GF-D8 (cell line): Measurements from ENCODE around the gene PROK1.

Experiments
- DNase-seq: peaks from one replicate; lab custom pipeline; 2025; lab: John Stamatoyannopoulos, UW

Gene PROK1

GRCh38 chr1:110488867-110489266 is 37.9 kb downstream of the PROK1 start:
- DNase-seq = no peak

DNA sequence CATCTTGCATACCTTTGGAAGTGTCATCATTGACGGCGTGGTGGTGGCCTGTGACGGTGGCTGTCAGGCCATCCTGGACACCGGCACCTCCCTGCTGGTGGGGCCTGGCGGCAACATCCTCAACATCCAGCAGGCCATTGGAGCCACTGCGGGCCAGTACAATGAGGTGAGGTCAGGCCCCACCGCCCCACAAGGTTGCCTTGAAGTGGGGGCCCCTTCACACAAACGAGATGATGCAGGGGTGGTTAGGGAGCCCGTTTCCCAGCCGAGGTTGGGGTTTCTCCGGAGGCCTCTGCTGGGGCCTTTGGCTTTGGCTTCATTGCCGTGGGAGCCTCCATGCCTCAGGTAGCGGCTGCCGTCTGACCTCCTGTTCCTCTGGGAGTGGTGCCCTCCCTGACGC is 38.5 kb downstream of the PROK1 start:
- no peak for DNase-seq

DNA sequence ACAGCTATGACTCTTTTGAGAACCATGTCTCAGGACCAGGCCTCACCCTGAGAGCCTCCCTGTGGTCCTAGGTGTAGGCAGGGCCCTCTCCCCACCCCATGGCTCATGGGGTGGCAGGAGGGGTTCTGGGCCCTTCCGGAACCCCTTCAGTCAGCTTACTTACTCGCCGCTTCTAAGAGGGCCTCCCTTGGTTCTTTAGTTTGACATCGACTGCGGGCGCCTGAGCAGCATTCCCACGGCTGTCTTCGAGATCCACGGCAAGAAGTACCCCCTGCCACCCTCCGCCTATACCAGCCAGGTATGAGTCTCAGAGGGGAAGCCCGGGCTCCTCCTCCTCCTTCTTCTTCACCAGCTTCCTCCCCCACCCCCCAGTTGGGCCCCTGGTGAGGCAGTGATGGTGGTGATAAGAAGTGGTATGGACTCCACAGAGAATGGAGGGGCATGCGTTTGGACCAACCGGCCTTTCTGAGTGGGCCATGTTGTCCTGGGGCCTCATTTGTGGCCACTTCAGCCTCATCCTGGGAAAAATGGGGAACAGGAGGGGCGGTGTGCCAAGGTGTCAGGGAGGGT is 39.1 kb downstream of the PROK1 start:
- no peak for DNase-seq

- DNase-seq = no peak
These were observed 40.0 kb downstream of the PROK1 start for GRCh38 chr1:110490791-110491451.

- DNase-seq = no peak
These were observed 41.6 kb downstream of the PROK1 start for GRCh38 chr1:110492573-110492972.

GRCh38 chr1:110493059-110493699 is 42.2 kb downstream of the PROK1 start:
- DNase-seq = no peak

- no peak for DNase-seq
These were observed 43.1 kb downstream of the PROK1 start for GRCh38 chr1:110494036-110494435.

DNA sequence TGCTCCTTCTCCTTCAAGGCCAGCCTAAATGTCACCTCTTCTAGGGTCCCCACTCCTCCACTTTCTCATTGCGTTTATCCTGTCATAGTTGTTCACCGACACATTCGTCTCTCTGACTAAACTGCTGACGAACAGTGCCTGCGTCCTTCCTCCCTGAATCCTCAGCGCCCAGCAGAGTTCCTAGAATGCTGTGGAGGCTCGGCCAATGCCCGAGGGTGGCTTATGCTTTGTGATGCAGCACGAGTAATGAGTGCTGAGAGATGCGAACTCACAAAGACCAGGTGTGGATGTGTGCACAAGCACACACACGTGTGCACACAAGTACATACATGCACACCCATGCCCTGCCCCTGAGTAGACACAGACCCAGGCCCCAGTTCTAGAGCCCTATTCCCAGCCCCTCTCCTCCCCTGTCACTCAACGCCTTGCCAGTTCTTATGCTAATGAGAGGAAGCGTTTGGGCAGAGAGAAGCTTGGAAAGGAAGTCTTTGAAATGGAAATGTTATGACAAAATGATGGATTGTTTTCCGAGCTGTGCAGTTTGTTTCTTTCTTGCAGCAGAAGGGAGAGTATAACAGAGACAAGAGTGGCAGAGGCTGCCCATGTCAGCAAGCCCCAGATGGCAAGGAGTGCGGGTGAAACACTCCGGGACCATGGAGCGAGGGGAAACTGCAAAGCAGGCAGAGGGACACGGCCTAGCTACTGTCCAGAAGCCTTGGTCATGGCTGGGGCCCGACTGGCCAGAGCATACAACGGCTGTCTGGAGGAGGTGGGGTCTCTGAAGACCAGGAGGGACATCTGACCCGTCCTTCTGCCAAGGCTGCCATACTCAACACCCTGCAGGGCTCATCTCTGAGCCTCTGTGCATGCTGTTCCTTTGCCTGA is 43.8 kb downstream of the PROK1 start:
- no peak for DNase-seq

DNA sequence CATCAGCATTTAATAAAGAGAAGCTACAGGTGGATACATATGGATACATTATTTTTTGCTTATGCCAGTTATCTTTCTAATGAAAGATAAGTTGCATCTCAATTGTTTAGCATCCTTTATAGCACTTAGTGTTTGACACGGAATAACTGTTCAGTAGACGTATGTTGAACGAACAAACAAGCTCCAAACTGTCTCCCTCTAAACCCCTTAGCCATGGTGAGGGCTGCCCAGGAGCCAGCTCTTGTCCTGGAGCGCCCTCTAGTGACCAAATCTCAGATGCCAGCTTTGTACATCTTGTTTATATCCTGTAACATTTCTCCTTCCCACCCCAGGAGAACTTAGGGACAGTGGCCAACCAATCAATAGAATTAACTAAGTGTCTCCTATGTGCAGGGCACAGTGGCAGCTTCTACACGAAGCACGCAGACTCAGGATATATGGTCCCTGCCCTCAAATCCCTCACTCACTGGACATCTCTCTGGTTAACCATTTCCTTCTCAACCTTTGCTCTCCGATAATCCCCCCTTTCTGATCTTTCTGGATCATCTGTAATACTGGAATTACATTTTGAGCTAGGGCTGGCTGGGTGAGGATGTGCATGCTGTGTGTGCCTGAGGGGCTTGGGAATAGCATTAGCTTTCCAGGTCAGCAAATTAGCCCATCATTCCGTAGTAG is 45.1 kb downstream of the PROK1 start:
- DNase-seq = peak; percentile 1

- no peak for DNase-seq
These were observed 47.3 kb downstream of the PROK1 start for GRCh38 chr1:110498270-110498669.

GRCh38 chr1:110501488-110502132 is 50.7 kb downstream of the PROK1 start:
- DNase-seq = no peak

DNA sequence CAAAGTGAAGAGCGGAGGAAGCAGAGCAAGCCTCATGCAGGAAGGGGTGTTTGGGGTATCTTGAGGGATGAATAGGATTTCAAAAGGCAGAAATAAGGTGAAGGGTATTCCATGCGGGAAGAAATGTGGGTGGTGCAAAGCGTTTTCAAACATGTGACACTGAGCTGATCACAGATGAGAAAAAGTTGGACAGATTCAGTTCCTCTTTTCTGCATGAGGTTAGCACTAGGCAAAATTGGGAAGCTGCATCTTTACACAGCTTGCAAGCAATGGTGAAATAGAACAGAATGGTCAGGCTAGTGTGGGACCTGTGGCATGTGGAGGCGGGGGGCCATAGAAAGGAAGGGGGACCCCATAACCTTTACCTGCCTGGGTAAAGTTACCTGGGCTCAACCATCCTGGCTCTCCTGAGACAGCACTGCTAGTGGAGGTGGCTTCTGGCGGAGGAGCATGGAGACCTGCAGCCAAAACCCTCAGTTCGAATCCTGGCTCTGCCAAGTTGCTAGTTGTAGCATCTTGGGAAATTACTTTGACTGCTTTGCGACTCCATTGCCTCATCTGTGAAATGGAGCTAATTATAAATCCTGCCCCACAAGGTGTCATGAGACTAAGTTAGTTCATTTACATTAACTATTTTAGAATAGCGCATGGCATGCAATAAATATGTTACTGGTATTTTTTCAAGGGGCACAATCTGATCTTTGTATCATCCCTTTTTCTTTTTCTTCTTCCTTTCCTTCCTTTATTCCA is 51.6 kb downstream of the PROK1 start:
- DNase-seq = peak; percentile 1

- no peak for DNase-seq
These were observed 52.5 kb downstream of the PROK1 start for GRCh38 chr1:110503471-110503870.

GRCh38 chr1:110504226-110504625 is 53.3 kb downstream of the PROK1 start:
- no peak for DNase-seq

DNA sequence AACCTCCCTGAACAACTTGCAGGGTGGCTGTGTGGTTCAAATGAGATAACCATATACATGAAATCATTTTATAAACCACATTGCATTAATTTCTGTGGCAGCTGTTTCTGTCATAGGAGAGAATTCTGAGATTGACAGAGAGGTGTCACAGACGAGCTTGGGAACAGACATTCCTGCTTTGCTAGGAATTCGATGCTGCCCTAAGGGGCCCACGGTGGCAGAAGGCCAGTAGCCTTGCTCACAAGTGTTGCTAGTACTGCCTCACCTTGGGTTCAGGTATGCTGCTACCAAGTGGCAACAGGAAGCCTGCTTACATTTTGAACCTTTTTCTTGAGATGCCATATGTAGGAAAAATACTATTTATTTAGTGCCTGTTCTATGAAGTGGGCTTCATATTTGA is 54.6 kb downstream of the PROK1 start:
- no peak for DNase-seq

GRCh38 chr1:110506541-110506940 is 55.6 kb downstream of the PROK1 start:
- DNase-seq = no peak
